Kidney (tissue), 14 donors: ENCODE results near the gene NRXN3. TPM values are rescaled to one million over a fixed set of nuclear protein-coding genes. Genes with fewer than 3 reads are reported as not detected.

Source experiments
- DNase-seq, 5 donors: peaks; one replicate each; pipeline ENCODE4 v3.0.0-alpha.2; 2013 to 2020
- FAIRE-seq: peaks from 2 replicates; lab custom pipeline; 2012; peaks lifted over from hg19 to GRCh38; lab: Jason Lieb, UNC
- H3K27ac ChIP-seq, 2 donors: one replicate each; pipeline ENCODE4 v1.7.0; 2013; ENCODE audit warnings: low read depth in 2 of 2, low read length in 2 of 2, inconsistent platforms in 1 of 2
- H3K27me3 ChIP-seq: one replicate; pipeline ENCODE4 v1.7.1; 2013; ENCODE audit warnings: low read length, inconsistent platforms; ENCODE audit not compliant: control insufficient read depth, insufficient read depth
- H3K36me3 ChIP-seq, 3 donors: one replicate each; pipeline versions ENCODE4 v1.7.0 to v1.7.1; 2013; ENCODE audit warnings: low read length in 3 of 3, control low read depth in 1 of 3, inconsistent platforms in 1 of 3; ENCODE audit not compliant: insufficient read depth in 3 of 3, control insufficient read depth in 2 of 3
- H3K4me1 ChIP-seq, 3 donors: one replicate each; pipeline versions ENCODE4 v1.7.0 to v1.7.1; 2013; ENCODE audit warnings: low read length in 3 of 3, inconsistent platforms in 1 of 3, low read depth in 1 of 3; ENCODE audit not compliant: control insufficient read depth in 2 of 3, insufficient read depth in 2 of 3
- H3K4me3 ChIP-seq, 3 donors: one replicate each; pipeline versions ENCODE4 v1.7.0 to v1.8.1; 2013; ENCODE audit warnings: low read length in 3 of 3, control low read depth in 1 of 3, inconsistent platforms in 1 of 3
- H3K9ac ChIP-seq, 3 donors: one replicate each; pipeline versions ENCODE4 v1.7.0 to v1.7.1; 2013; ENCODE audit warnings: low read length in 3 of 3, control low read depth in 1 of 3, inconsistent platforms in 1 of 3
- H3K9me3 ChIP-seq, 3 donors: one replicate each; pipeline versions ENCODE4 v1.7.0 to v1.7.1; 2013; ENCODE audit warnings: low read length in 3 of 3, control low read depth in 1 of 3, inconsistent platforms in 1 of 3; ENCODE audit not compliant: control insufficient read depth in 2 of 3, insufficient read depth in 1 of 3
- CTCF ChIP-seq: IDR thresholded peaks from 3 replicates; pipeline ENCODE4 v1.5.1; 2012; ENCODE audit warnings: mild to moderate bottlenecking, moderate library complexity, borderline replicate concordance; ENCODE audit not compliant: insufficient read depth; ENCODE audit errors: extremely low read depth
- intact Hi-C: fragments of 100-400 bp; cut with DNase I; formaldehyde crosslinking; loops from one replicate; pipeline ENCODE4 v1.11.1; 2022
- polyA plus RNA-seq: library from polyadenylated mRNA; stranded (reverse); fragments of 350-450 nt; fragmentation: Illumina TruSeq; extraction: RNeasy Lipid Tissue Mini Kit (QIAGEN cat#74804); gene quantifications from one replicate; pipeline ENCODE4 v1.2.3, GENCODE V29; 2014; ENCODE audit warnings: low read depth, low replicate concordance; ENCODE audit not compliant: insufficient read depth
- total RNA-seq: library from RNA; stranded (reverse); fragmentation: NEBNext Ultra II Directional; extraction: Animal tissue kit (Norgen Biotek cat#: 25700); gene quantifications from one replicate; pipeline ENCODE4 v1.2.1, GENCODE V29; 2021
- donor health status: control.
- donor health status: control.
- donor health status: control.
- donor health status: control.
- donor health status: control.
- donor health status: DM: yes; HTN: yes; CAD: no.
- donor health status: Normal renal cell carcinoma (clear cell type).

The NRXN3 gene
- total and polyA plus RNA-seq, 2 donors from 2014 or later: 1.5 to 2.4 TPM

DNA sequence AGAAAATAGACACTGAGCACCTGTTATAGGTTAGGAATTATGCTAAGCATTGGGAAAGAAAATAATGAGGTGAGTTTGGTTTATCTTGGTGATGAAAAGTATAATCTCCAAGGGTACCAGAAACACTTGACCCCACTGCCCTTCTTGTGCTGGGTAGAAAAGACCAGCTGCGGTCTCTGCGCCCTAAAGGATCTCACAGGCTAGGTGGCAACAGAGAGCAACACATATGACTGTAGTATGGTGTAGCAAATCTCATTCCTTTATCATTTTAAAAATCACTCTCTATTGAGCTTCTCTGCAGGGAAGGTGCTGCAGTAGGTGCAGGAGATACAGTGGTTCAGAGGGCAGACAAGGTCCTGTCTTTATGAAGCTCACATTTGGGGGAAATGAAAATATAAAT lies 26.1 kb downstream of the NRXN3 start:
- FAIRE-seq (no peak), DNase-seq (no peak)
- Histone ChIP-seq H3K4me3 (no peak overlapping the region), H3K27ac (no peak overlapping the region), H3K4me1 (no peaks in the 10 kb centered on the region), H3K27me3 (no peaks in the 10 kb centered on the region), H3K9me3 (no peaks in the 10 kb centered on the region), H3K36me3 (no peaks in the 10 kb centered on the region), H3K9ac (no peak overlapping the region)
- no peak for TF ChIP-seq CTCF
- intact Hi-C loops: no loop called here

DNA sequence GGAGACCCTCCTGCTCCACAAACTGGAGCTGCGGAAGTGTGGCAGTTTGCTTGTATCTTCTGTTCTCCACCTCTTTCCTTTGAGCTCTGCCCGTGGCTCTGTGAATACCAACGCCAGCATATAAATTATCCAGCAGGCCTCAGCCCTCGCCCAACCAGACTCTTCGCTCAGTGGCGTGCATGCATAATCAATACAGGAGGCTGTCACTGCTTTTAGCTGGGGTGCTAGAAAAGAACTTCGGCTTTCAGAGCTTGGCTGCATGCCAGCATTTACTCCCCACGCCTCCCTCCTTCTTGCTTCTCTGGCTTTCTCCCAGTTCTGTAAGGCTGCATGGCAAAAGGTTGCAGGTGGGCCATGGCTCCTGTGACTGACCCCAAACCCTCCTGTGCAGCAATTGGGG lies 26.9 kb downstream of the NRXN3 start:
- Histone ChIP-seq H3K4me1 (no peaks in the 10 kb centered on the region), H3K36me3 (no peaks in the 10 kb centered on the region), H3K4me3 (no peak overlapping the region), H3K9ac (no peak overlapping the region), H3K9me3 (no peaks in the 10 kb centered on the region), H3K27ac (no peak overlapping the region), H3K27me3 (no peaks in the 10 kb centered on the region)
- DNase-seq (peak in 1 of 5 donors; percentile 12), FAIRE-seq (no peak)
- no peak for TF ChIP-seq CTCF
- intact Hi-C loops: no loop called here

- TF ChIP-seq CTCF: no peak
- H3K27me3 ChIP-seq: no peaks in the 10 kb centered on the region
- H3K27ac ChIP-seq: no peak overlapping the region
- H3K4me3 ChIP-seq: no peak overlapping the region
- no peaks in the 10 kb centered on the region for H3K36me3 ChIP-seq
- H3K9ac ChIP-seq: no peak overlapping the region
- no peaks in the 10 kb centered on the region for H3K9me3 ChIP-seq
- FAIRE-seq (no peak), DNase-seq (no peak)
- intact Hi-C loops: no loop called here
- no peaks in the 10 kb centered on the region for H3K4me1 ChIP-seq
Measured at GRCh38 chr14:78202163-78202562, 32.0 kb downstream of the NRXN3 start.

DNA sequence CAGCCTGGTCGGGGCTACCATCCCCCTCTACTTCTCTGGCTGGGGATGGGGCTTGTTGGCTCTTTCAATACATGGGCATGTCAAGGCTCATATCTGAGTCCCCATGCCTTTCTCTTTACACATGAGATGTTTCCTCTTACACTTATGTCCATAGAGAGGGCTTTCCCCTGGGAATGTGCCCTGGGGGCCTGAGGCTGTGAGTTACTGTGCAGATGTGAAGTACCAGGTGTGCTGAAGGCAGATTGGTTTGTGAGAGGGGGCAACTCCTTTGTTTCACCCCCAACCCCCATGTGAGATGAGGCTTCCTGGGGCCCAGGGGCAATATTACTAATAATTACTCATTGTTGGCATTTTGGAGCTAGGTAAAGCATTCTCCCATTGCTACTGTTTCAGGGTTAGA lies 32.8 kb downstream of the NRXN3 start:
- intact Hi-C loops: no loop called here
- no peaks in the 10 kb centered on the region for H3K36me3 ChIP-seq
- FAIRE-seq: no peak
- no peak for TF ChIP-seq CTCF
- H3K27ac ChIP-seq: no peak overlapping the region
- no peak overlapping the region for H3K9ac ChIP-seq
- no peaks in the 10 kb centered on the region for H3K4me1 ChIP-seq
- H3K4me3 ChIP-seq: no peak overlapping the region
- no peak for DNase-seq
- H3K9me3 ChIP-seq: no peaks in the 10 kb centered on the region
- H3K27me3 ChIP-seq: no peaks in the 10 kb centered on the region
